ENCODE results near the gene RNF166. TPM values are rescaled to one million over a fixed set of nuclear protein-coding genes. Genes with fewer than 3 reads are reported as not detected.

The RNF166 gene
- total and polyA plus RNA-seq, 2 of the 13 experiments (the other 11 are each of a cell fraction or from before 2014, with no cell fraction given) = 21.4 to 23.0 TPM

GRCh38 chr16:88651276-88651988 is 54.8 kb downstream of the RNF166 start (continued):
- TF ChIP-seq, protein P1, sequence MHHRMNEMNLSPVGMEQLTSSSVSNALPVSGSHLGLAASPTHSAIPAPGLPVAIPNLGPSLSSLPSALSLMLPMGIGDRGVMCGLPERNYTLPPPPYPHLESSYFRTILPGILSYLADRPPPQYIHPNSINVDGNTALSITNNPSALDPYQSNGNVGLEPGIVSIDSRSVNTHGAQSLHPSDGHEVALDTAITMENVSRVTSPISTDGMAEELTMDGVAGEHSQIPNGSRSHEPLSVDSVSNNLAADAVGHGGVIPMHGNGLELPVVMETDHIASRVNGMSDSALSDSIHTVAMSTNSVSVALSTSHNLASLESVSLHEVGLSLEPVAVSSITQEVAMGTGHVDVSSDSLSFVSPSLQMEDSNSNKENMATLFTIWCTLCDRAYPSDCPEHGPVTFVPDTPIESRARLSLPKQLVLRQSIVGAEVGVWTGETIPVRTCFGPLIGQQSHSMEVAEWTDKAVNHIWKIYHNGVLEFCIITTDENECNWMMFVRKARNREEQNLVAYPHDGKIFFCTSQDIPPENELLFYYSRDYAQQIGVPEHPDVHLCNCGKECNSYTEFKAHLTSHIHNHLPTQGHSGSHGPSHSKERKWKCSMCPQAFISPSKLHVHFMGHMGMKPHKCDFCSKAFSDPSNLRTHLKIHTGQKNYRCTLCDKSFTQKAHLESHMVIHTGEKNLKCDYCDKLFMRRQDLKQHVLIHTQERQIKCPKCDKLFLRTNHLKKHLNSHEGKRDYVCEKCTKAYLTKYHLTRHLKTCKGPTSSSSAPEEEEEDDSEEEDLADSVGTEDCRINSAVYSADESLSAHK (CRISPR knock-in tag; IDR thresholded peaks at IDR 0.05; ENCODE audit: borderline replicate concordance) = no peak
- TF ChIP-seq HMG20A (CRISPR knock-in tag; IDR thresholded peaks at IDR 0.05; ENCODE audit: borderline replicate concordance) = no peak; the same call in 1 of the 2 replicates
- TF ChIP-seq ELF1 (CRISPR knock-in tag; IDR thresholded peaks at IDR 0.05) = peak; percentile 72
- TF ChIP-seq, protein P2, sequence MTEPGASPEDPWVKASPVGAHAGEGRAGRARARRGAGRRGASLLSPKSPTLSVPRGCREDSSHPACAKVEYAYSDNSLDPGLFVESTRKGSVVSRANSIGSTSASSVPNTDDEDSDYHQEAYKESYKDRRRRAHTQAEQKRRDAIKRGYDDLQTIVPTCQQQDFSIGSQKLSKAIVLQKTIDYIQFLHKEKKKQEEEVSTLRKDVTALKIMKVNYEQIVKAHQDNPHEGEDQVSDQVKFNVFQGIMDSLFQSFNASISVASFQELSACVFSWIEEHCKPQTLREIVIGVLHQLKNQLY (CRISPR knock-in tag; IDR thresholded peaks at IDR 0.05) = peak; percentile 79
- peak; percentile 68; the same call in 1 of the 2 replicates for TF ChIP-seq ZFP90 (CRISPR knock-in tag; IDR thresholded peaks at IDR 0.05; ENCODE audit: borderline replicate concordance)
- no peak for TF ChIP-seq ZNF570 (CRISPR knock-in tag; IDR thresholded peaks at IDR 0.05; ENCODE audit: borderline replicate concordance)
- no peak for TF ChIP-seq FOXM1 (CRISPR knock-in tag; IDR thresholded peaks at IDR 0.05)
- peak; percentile 94 for TF ChIP-seq RARA (CRISPR knock-in tag; IDR thresholded peaks at IDR 0.05)
- TF ChIP-seq ZBTB20 (CRISPR knock-in tag; IDR thresholded peaks at IDR 0.05; ENCODE audit: borderline replicate concordance, low read depth) = peak; percentile 87; the same call in 1 of the 2 replicates
- no peak for TF ChIP-seq ZNF282 (IDR thresholded peaks at IDR 0.05; ENCODE audit: partially characterized antibody)
- peak; percentile 92 for TF ChIP-seq MED1 (CRISPR knock-in tag; IDR thresholded peaks at IDR 0.05)
- TF ChIP-seq SMAD1 (CRISPR knock-in tag; IDR thresholded peaks at IDR 0.05; ENCODE audit: borderline replicate concordance, low read depth) = peak; percentile 92
- TF ChIP-seq JARID2 (CRISPR knock-in tag; IDR thresholded peaks at IDR 0.05; ENCODE audit: insufficient replicate concordance) = peak; percentile 80
- peak; percentile 12; the same call in 1 of the 2 replicates for TF ChIP-seq BCL3 (CRISPR knock-in tag; IDR thresholded peaks at IDR 0.05)
- TF ChIP-seq, protein P3, sequence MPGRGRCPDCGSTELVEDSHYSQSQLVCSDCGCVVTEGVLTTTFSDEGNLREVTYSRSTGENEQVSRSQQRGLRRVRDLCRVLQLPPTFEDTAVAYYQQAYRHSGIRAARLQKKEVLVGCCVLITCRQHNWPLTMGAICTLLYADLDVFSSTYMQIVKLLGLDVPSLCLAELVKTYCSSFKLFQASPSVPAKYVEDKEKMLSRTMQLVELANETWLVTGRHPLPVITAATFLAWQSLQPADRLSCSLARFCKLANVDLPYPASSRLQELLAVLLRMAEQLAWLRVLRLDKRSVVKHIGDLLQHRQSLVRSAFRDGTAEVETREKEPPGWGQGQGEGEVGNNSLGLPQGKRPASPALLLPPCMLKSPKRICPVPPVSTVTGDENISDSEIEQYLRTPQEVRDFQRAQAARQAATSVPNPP (CRISPR knock-in tag; IDR thresholded peaks at IDR 0.05) = peak; percentile 69; the same call in 1 of the 2 replicates
- no peak for TF ChIP-seq AGO1 (IDR thresholded peaks at IDR 0.05; ENCODE audit: low read depth, low read length, poor library complexity, severe bottlenecking)
- no peak for TF ChIP-seq HOXA9 (CRISPR knock-in tag; IDR thresholded peaks at IDR 0.05; ENCODE audit: borderline replicate concordance)
- no peak for TF ChIP-seq ZBTB39 (CRISPR knock-in tag; IDR thresholded peaks at IDR 0.05)
